ENCODE data around the gene CCNYL1.
"Not testable (repeated sequence)": the region's sequence is repeated elsewhere in the genome, so short reads cannot be mapped to it uniquely, and the experiment has no call there.

Gene CCNYL1

DNA sequence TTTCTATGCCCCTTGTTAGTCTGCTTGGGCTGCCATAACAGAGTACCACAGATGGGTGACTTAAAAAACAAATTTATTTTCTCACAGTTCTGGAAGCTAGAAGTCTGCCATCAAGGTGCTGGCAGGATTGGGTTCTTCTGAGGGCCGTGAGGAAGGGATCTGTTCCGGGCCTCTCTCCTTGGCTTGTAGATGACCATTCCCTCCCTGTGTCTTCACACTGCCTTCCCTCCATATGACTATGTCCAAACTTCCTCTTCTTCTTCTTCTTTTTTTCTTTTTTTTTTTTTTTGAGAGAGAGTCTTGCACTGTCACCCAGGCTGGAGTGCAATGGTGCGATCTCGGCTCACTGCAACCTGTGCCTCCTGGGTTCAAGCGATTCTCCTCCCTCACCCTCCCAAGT, 13.1 kb upstream of the CCNYL1 start:
- DNase-seq = no peak

DNA sequence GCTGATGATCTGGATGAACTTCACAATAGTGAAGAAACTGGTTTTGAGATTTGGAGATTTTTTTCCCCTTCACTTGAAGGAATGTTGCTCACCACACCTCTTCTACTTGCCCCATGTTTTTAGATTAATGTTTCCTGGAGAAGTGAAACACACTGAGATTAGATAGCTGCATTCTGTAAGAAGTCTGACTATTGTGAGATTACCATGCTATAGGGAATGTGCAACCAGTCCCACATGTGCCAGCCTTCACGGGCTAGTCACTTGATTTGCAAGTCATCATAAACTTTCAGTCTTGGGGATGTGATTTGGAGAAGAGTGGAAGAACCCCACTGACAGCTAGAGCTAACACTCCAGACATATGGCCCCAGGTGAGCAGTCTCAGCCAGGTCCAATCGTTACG, 7.4 kb upstream of the CCNYL1 start:
- DNase-seq = no peak

DNA sequence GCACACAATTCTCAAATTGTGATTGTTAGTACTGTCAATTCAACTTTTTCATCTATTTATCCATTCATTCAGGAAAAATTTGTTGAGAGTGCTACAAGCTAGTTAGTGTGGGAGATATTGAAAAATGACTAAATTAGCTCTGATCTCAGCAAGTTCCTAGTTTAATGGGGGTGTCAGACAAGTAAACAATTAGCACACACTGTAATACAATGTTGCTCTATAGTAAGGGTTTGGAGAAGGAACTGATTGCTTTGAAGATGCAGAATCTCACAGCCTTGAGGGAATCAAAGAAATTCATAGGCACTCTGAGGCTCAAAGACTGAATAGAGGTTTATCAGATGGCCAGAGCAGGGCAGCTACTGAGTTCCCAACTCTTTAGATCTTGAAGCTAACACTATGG, 6.8 kb upstream of the CCNYL1 start:
- DNase-seq = no peak

DNA sequence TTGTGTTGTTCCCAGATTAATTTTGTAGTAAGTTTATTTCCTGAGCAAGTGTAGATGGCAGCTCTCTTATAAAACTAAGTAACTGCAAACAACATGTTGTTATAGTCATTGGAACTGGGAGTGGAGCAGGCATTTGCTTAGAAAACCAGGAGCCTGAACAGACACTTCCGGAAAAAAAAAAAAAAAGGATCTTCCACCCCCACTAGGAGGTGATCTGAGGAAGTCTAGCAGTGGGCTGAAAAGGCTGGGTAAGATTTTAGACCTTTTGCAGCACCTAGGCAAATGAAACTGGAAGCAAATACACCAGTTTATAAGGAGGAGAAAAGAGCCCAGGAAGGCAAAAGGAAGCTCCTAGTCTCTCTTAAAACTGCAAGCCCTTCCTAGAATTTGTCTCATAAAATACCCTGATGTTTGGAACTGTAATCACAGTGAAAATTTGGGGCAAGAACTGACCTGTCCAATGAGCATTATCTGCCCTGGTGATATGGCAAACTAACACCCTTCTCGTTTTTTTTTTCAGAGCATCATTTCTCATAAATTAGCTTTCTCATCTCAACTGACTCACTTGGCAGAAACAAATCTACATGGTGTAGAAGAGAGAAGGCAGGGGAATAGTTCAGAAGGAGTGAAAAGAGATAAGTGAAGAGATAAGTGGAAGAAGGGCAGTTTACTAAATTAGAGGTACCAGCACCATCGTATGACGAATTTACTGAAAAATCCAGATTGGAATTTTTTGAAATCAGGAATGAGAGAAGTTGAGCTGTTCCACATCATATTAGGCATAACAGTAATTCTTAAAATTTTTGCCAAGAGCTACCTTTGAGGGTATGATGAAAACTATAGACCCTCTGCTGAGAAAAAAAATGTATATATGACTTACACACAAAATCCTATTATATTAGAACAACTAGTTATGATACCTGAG, 4.2 kb upstream of the CCNYL1 start:
- DNase-seq = no peak

DNA sequence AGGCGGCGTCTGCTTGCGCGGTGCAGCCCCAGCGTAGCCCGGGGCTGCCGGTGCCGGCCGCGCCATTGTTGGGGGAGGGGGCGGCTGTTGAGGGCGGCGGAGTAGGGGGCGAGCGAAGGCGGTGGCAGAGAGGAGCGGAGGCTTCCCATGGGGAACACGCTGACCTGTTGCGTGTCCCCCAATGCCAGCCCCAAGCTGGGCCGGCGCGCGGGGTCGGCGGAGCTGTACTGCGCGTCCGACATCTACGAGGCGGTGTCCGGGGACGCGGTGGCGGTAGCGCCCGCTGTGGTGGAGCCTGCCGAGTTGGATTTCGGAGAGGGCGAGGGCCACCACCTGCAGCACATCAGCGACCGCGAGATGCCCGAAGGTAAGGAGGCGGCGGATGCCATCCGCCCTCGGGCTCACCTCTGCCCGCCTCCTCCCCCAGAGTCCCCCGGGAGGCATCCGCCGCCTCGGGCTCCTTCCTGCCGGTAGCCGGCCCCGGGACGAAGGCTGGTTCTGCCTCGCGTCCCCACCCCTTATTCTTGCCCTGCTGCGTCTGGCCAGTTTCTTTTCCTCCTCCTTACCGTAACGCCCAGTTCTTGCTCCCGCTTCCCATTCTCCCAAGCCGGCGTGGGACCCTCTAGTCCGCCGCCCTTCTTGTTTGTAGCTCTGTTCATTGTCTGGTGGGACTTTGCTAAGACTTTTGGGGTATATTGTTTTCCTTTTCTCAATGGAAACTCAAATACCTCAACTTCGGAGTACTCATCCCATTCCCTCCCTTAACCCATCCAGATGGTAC, 500 bp downstream of the CCNYL1 start:
- peak; percentile 51 for DNase-seq

DNA sequence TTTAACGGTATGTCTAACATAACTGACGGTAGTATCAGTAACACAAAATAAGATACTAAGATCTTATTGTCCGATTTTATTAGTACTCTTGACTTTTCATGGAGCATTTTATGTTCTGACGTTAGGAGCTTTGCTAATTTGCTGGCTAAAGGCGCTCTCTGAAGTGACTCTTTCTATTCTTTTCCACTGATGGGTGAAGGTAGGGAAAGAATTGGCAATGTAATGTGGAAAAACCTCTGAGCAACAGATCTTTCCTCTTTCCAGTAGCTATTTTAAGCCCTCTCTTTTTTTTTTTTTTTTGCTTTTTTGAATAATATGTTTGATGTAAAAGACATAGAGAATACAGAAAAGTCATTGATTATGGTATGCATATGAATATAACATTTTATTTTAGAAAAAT, 4.6 kb downstream of the CCNYL1 start:
- no peak for DNase-seq

DNA sequence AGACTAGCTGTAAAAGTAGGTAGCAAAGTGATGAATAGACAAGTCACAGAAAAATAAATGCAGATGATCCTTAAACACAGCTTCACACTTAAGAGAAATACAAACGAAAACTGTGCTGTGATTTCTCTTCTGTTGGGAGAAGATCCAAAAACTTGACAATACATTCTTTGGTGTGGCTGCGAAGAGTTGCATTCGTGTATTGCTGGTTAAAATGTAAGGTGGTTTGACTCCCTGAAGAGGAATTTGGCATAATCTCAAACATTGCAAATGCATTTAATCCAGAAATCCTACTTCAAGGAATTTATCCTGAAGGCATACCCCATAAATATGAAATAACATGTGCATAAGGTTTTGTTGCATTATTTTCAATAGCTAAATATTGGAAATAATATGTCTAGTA, 7.1 kb downstream of the CCNYL1 start:
- no peak for DNase-seq

DNA sequence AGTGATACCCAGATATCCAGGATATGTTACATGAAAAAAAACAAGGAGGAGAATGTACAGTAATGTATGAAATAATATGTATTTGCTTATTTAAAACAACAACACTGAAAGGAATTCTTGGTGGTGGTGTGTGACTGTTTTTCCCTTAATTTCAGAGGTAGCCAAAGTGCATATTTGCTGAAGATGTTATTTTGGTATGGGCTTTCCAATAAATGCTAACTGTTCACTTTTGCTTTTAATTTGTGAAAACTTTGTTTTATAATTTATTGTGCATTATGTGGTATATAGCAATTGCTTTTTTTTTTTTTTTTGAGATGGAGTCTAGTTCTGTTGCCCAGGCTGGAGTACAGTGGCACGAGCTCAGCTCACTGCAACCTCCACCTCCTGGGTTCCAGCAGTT, 7.6 kb downstream of the CCNYL1 start:
- no peak for DNase-seq

DNA sequence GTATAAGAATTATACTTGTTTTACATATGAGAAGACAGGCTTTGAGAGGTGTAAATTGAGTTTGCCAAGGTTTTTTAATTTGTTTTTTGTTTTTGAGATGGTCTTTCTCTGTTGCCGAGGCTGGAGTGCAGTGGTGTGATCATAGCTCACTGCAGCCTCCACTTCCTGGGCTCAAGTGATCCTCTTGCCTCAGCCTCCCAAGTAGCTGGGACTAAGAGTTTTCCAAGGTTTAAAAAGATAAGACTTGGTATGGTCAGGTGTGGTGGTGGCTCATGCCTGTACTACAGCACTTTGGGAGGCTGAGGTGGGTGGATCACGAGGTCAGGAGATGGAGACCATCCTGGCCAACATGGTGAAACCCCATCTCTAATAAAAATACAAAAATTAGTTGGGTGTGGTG, 8.2 kb downstream of the CCNYL1 start:
- DNase-seq = not testable (repeated sequence)

DNA sequence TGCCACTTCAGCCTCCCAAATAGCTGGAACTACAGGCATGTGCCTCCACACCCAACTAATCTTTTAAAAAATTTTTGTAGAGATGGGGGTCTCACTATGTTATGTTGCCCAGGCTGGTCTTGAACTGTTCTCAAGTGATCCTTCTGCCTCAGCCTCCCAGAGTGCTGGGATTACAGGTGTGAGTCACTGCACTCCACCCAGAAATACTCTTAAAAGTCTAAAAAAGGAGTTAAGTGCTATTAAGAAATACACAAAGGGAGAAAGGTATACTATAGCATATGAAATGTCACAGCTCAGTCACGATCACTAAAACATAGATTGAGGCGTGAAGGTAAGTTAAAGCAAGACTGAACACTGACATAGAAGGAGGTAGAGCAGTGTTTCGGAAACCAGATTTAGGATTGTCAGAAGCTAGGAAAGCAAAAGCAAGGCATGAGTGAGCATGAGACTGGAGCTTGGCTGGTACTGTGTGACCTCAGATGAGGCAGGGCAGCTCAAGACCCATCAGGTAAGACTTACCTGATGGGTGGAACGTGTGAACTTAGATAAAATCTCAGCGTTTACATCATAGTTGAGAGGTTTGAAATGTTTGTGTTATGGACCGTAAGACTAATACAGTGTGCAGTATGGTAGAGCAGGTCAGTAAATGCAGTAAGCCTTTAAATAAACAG, 9.2 kb downstream of the CCNYL1 start:
- DNase-seq = no peak

DNA sequence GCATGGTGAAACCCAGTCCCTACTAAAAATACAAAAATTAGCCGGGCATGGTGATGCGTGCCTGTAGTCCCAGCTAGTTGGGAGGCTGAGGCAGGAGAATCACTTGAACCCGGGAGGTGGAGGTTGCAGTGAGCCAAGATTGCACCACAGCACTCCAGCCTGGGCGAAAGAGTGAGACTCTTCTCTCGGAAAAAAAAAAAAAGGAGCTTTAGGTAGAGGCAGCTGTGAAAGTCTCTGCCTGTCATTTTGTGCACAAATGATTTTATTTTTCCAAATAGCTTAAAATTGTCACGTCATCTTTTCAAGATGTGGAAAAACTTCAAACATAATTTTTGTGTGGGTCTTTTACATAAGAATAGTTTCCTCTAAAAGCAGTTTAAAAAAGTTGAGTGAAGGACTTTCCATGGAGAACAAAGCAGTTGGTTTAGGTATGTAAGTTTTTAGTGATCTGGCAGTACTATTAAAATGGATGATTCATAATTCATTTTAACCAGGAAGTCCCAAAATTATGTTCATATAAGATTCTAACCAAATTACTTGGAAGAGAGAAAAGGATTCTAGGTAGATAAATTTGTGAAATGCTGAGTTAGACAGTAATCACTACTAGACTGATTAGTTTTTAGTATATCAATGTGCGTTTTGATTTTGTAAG, 11.5 kb downstream of the CCNYL1 start:
- DNase-seq = no peak

DNA sequence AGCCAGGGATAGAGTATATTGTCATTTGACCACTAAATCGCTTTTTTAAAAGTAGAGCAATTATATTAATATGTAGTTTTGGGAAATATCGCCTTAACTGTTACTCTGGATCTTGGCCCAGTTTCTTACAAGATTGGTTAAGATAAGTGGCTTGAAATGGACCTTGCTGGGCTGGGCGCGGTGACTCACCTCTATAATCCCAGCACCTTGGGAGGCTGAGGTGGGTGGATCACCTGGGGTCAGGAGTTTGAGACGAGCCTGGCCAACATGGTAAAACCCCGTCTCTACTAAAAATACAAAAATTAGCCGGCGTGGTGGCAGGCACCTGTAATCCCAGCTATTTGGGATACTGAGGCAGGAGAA, 12.0 kb downstream of the CCNYL1 start:
- DNase-seq = not testable (repeated sequence)

DNA sequence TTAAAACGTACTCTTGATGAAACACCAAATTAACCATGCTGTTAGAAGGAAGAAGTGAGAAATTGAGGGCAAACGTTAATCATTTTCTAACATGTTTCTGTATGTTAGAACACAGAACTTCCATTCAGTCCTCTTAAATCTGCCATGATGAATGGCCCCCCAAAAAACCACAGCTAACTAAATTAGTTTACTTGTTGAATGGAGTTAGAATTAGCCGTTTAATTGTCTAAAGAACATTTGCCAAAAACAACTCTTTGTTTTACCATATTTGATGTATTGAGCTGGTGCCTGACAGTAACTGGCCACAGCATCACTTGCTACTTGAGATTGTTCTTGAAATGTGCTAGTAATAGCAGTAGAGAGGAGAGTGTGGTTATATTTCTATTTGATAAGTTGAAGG, 12.7 kb downstream of the CCNYL1 start:
- no peak for DNase-seq

DNA sequence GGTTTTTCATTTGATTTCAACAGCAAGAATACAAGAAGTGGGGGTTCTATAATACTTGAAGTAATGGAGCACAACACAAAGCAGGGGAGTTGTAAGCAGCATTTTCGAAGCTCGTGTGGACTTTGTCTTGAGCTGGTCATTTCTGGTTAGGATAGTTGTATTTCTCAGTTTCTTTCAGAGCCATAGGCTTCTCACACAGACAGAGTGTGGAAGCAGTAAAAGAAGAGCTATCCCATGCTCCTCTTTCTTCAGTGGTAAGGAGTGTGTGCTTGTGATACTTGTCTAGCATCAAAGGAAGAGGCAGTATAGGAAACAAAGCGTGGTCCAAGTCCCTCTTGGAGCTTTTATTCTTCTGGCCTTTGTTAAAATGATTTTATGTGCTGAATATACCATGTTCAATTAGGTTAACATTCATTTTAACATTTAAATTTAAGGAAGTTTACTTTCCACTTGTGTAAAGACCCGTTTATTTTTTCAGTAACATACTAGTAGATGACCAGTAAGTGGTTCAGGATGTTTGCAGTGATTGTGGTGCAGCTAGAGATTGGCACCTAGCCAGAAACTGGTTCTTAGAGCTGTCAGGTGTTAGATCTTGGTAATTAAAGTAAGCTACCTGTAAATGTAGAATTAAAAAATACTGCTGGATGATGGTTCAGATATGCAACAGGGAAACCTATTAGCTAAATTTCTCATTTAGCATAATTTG, 14.6 kb downstream of the CCNYL1 start:
- no peak for DNase-seq

DNA sequence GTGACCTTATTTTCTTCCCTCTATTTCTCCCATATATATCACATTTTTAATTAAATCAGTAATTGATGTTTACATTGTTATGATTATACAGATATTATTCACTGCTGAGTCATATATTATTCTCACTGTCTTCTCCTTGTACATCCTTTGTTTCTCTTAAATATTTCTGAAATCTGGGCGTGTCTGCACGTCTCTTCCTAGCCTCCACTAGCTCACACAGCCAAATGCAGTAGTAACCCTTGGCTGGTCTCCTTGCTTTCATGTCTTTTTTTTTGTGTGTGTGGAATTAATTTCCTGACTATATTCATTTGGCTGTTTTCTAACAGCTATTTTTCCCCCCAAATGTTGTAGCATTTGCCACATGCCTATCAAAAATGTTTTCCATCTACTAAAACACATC, 15.8 kb downstream of the CCNYL1 start:
- DNase-seq = no peak

DNA sequence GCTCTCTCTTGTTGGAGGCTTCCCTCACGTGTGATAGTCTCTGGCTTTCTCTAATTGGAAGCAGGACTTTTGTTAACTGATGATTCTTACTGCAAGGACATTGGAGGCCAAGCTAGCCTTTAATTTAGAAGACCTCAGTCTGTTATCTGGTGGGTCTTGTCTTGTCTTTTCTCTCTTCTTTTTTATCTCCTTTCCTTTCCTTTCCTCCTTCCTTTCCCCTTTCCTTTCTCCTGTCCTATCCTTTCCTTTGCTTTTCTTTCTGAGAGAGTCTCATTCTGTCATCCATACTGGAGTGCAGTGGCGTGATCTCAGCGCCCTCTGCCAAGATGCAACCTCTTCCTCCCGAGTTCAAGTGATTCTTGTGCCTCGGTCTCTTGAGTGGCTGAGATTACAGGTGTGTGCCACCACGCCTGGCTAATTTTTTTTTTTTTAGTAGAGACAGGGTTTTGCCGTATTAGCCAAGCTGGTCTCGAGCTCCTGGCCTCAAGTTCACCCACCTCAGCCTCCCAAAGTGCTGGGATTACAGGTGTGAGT, 18.1 kb downstream of the CCNYL1 start:
- DNase-seq = no peak

DNA sequence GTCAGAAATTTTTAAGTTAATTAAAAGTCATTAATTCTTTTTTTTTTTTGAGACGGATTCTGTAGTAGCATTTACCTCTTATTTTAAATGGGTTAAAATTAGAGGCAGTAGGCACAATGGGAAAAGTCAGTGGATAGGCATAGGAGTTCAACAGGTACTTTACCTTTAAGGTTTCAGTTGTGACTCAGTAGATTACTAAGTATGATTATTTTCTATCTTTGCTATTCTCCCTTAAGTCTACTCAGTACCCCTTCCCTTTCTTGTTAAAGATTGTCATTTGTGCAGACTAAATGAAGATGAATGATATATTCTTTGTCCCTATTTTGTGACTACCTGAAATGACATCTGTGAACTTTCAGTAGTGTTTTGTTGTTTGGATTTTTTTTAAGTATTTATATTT, 19.7 kb downstream of the CCNYL1 start:
- DNase-seq = no peak

DNA sequence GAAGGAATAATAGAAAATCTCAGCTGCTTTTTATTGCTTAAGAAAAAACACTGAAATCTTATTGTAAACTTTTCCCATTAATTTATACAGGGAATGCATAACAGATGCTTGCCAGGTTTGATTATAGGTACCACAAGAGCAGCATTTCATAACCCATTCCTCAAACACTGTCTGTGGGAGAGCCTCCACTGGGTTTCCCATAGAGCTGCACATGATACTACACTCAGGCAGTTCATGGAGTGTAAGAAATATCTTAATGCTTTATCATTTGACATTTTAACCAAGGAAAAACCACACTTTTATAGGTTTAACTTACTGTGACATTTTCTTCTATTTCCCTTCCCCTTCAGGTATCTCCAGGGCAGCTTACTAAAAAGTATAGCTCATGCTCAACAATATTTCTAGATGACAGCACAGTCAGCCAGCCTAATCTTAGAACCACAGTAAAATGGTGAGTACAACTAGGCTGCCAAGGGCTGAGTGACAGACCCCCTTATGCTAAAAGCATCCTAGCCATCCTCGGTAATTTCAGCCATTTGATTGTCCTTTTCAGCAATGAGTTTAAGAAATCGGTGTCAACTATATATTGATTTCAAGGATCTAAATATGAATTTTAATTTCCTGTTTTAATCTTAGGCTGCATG, 22.3 kb downstream of the CCNYL1 start:
- DNase-seq = no peak

DNA sequence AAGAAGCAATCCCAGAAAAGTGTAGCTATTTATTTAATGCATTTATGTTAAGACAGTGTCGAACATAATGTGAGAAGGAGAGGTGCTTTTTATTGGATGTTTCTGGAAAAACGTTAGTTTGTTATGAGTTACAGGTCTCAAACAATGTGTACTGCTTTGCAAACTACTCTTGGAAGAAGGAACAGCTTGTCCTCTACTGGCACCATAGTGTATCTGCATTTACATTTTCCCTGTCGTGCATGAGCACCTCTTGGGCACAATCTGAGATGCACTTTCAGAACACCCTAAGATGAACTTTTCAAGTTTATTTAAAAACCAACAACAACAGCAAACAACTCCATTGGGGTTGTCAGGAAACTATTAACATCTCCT, 22.8 kb downstream of the CCNYL1 start:
- no peak for DNase-seq

DNA sequence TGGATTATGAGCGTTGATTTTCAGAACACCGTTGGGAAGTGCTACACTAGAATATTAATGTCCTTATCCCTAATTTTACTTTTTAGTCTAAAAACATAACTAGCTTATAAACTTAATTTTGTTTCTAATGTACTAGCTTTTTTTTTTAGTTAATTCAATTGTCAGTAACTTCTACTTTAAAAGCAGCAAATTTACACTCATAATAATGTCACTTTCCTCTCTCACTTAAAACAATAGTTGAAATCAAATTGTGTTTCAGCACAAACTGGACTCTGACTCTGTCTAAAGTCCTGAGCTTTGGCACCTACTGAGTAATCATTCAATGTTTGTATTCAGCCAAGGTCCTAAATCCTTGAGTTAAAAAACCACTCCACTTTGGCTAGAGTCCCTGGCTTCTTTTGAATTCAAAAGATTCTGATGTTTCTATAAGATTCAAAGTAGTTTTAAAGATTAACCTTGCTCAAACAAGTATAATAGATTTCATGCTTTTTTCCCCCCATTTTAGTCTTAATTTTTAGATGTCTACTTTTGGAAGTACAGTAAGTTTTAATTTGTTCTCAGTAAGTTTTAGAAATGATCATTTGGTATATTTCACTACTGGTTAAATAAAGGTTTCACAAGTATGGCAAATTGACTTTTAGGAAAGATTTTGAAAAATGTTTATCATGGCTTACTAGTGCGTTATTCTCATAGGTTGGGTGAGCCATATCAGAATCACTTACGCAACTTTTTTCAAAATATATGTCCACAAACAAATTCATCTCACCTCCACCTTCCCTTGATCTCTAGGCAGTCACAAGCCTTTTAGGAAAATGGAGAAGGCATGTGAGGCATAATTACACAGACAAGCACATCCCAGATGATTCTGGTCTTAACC, 23.4 kb downstream of the CCNYL1 start:
- DNase-seq = no peak

DNA sequence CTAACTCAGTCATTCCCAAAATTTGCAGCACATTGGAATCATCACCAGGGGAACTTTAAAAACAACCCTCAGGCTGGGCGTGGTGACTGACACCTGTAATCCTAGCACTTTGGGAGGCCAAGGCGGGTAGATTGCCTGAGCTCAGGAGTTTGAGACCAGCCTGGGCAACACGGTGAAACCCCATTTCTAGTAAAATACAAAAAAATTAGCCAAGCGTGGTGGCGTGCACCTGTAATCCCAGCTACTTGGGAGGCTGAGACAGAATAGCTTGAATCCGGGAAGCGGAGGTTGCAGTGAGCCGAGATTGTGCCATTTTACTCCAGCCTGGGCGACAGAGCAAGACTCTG, 24.0 kb downstream of the CCNYL1 start:
- DNase-seq = not testable (repeated sequence)

Measured in 8988T (cell line).